ENCODE data around the gene HBA1.
"Not testable (repeated sequence)": the region's sequence is repeated elsewhere in the genome, so short reads cannot be mapped to it uniquely, and the experiment has no call there.

Gene HBA1

GRCh38 chr16:176477-177382 lies at the start of gene HBA1:
TSS of gene HBA1 (plus strand) at chr16:176680. CDS start at chr16:176717, 37 bp downstream.
- not testable (repeated sequence) for H3K27ac ChIP-seq (ENCODE audit: low read length); H3K36me3 ChIP-seq (ENCODE audit: insufficient read depth, low read depth, low read length); H3K4me3 ChIP-seq (ENCODE audit: low read length); H3K9ac ChIP-seq (ENCODE audit: low read depth, low read length); H3K4me1 ChIP-seq (ENCODE audit: insufficient read depth, low read length); H3K9me3 ChIP-seq (ENCODE audit: insufficient read depth, low read depth, low read length)
- H3K27me3 ChIP-seq (ENCODE audit: insufficient read depth, low read length), result peaks cover 84% of the 10 kb centered on the region

GRCh38 chr16:129075-129474 lies 47.4 kb upstream of the HBA1 start:
- H3K4me1 ChIP-seq (ENCODE audit: insufficient read depth, low read length), result no peaks in the 10 kb centered on the region
- H3K9ac ChIP-seq (ENCODE audit: low read depth, low read length), result no peak overlapping the region
- H3K4me3 ChIP-seq (ENCODE audit: low read length), result no peak overlapping the region
- no peaks in the 10 kb centered on the region for H3K9me3 ChIP-seq (ENCODE audit: insufficient read depth, low read depth, low read length)
- H3K27ac ChIP-seq (ENCODE audit: low read length), result no peak overlapping the region
- H3K27me3 ChIP-seq (ENCODE audit: insufficient read depth, low read length), result no peaks in the 10 kb centered on the region
- H3K36me3 ChIP-seq (ENCODE audit: insufficient read depth, low read depth, low read length), result no peaks in the 10 kb centered on the region

GRCh38 chr16:130533-131173 lies 45.8 kb upstream of the HBA1 start:
- H3K27me3 ChIP-seq (ENCODE audit: insufficient read depth, low read length), result no peaks in the 10 kb centered on the region

GRCh38 chr16:132120-132519 lies 44.4 kb upstream of the HBA1 start:
- Histone ChIP-seq H3K4me3 (ENCODE audit: low read length) (no peak overlapping the region), H3K27ac (ENCODE audit: low read length) (no peak overlapping the region), H3K9me3 (ENCODE audit: insufficient read depth, low read depth, low read length) (no peaks in the 10 kb centered on the region), H3K27me3 (ENCODE audit: insufficient read depth, low read length) (no peaks in the 10 kb centered on the region), H3K4me1 (ENCODE audit: insufficient read depth, low read length) (no peaks in the 10 kb centered on the region), H3K36me3 (ENCODE audit: insufficient read depth, low read depth, low read length) (no peaks in the 10 kb centered on the region), H3K9ac (ENCODE audit: low read depth, low read length) (no peak overlapping the region)

More at GRCh38 chr16:130533-131173, 45.8 kb upstream of the HBA1 start:
- Histone ChIP-seq H3K27ac (ENCODE audit: low read length) (no peak overlapping the region), H3K9ac (ENCODE audit: low read depth, low read length) (no peak overlapping the region), H3K4me1 (ENCODE audit: insufficient read depth, low read length) (no peaks in the 10 kb centered on the region), H3K9me3 (ENCODE audit: insufficient read depth, low read depth, low read length) (no peaks in the 10 kb centered on the region), H3K4me3 (ENCODE audit: low read length) (no peak overlapping the region), H3K36me3 (ENCODE audit: insufficient read depth, low read depth, low read length) (no peaks in the 10 kb centered on the region)

- H3K4me1 ChIP-seq (ENCODE audit: insufficient read depth, low read length), result no peaks in the 10 kb centered on the region
- no peak overlapping the region for H3K4me3 ChIP-seq (ENCODE audit: low read length)
- no peaks in the 10 kb centered on the region for H3K27me3 ChIP-seq (ENCODE audit: insufficient read depth, low read length)
- no peaks in the 10 kb centered on the region for H3K9me3 ChIP-seq (ENCODE audit: insufficient read depth, low read depth, low read length)
- H3K36me3 ChIP-seq (ENCODE audit: insufficient read depth, low read depth, low read length), result no peaks in the 10 kb centered on the region
- H3K9ac ChIP-seq (ENCODE audit: low read depth, low read length), result no peak overlapping the region
- no peak overlapping the region for H3K27ac ChIP-seq (ENCODE audit: low read length)
These were observed 42.8 kb upstream of the HBA1 start for GRCh38 chr16:133716-134115.

GRCh38 chr16:138049-138417 lies 38.4 kb upstream of the HBA1 start:
- 0 out of 2 replicates have a peak, but pooled peaks cover 3% of the 10 kb centered on the region for H3K27me3 ChIP-seq (ENCODE audit: insufficient read depth, low read length)

GRCh38 chr16:140175-140857 lies 36.2 kb upstream of the HBA1 start:
- no peaks in the 10 kb centered on the region for H3K9me3 ChIP-seq (ENCODE audit: insufficient read depth, low read depth, low read length)
- H3K36me3 ChIP-seq (ENCODE audit: insufficient read depth, low read depth, low read length), result no peaks in the 10 kb centered on the region
- H3K4me3 ChIP-seq (ENCODE audit: low read length), result no peak overlapping the region
- 0 out of 2 replicates have a peak, but pooled peaks cover 3% of the 10 kb centered on the region for H3K27me3 ChIP-seq (ENCODE audit: insufficient read depth, low read length)
- H3K9ac ChIP-seq (ENCODE audit: low read depth, low read length), result no peak overlapping the region
- no peaks in the 10 kb centered on the region for H3K4me1 ChIP-seq (ENCODE audit: insufficient read depth, low read length)
- no peak overlapping the region for H3K27ac ChIP-seq (ENCODE audit: low read length)

More at GRCh38 chr16:138049-138417, 38.4 kb upstream of the HBA1 start:
- Histone ChIP-seq H3K9ac (ENCODE audit: low read depth, low read length) (peak overlapping the region; percentile 79; the same call in 1 of the 2 replicates), H3K4me3 (ENCODE audit: low read length) (peak overlapping the region; percentile 78), H3K4me1 (ENCODE audit: insufficient read depth, low read length) (no peaks in the 10 kb centered on the region), H3K9me3 (ENCODE audit: insufficient read depth, low read depth, low read length) (no peaks in the 10 kb centered on the region), H3K27ac (ENCODE audit: low read length) (no peak overlapping the region), H3K36me3 (ENCODE audit: insufficient read depth, low read depth, low read length) (no peaks in the 10 kb centered on the region)

GRCh38 chr16:142405-142967 lies 34.0 kb upstream of the HBA1 start:
- 0 out of 2 replicates have a peak, but pooled peaks cover 3% of the 10 kb centered on the region for H3K27me3 ChIP-seq (ENCODE audit: insufficient read depth, low read length)
- H3K9ac ChIP-seq (ENCODE audit: low read depth, low read length), result no peak overlapping the region
- no peak overlapping the region for H3K4me3 ChIP-seq (ENCODE audit: low read length)
- no peak overlapping the region for H3K27ac ChIP-seq (ENCODE audit: low read length)
- no peaks in the 10 kb centered on the region for H3K36me3 ChIP-seq (ENCODE audit: insufficient read depth, low read depth, low read length)
- H3K9me3 ChIP-seq (ENCODE audit: insufficient read depth, low read depth, low read length), result no peaks in the 10 kb centered on the region
- no peaks in the 10 kb centered on the region for H3K4me1 ChIP-seq (ENCODE audit: insufficient read depth, low read length)

- no peaks in the 10 kb centered on the region for H3K36me3 ChIP-seq (ENCODE audit: insufficient read depth, low read depth, low read length)
These were observed 33.4 kb upstream of the HBA1 start for GRCh38 chr16:143047-143446.

GRCh38 chr16:143456-143855 lies 33.0 kb upstream of the HBA1 start:
- Histone ChIP-seq H3K9ac (ENCODE audit: low read depth, low read length) (no peak overlapping the region), H3K4me3 (ENCODE audit: low read length) (no peak overlapping the region), H3K4me1 (ENCODE audit: insufficient read depth, low read length) (no peaks in the 10 kb centered on the region), H3K9me3 (ENCODE audit: insufficient read depth, low read depth, low read length) (no peaks in the 10 kb centered on the region), H3K27ac (ENCODE audit: low read length) (no peak overlapping the region), H3K27me3 (ENCODE audit: insufficient read depth, low read length) (peaks cover 3% of the 10 kb centered on the region), H3K36me3 (ENCODE audit: insufficient read depth, low read depth, low read length) (no peaks in the 10 kb centered on the region)

More at GRCh38 chr16:143047-143446, 33.4 kb upstream of the HBA1 start:
- Histone ChIP-seq H3K27ac (ENCODE audit: low read length) (no peak overlapping the region), H3K4me3 (ENCODE audit: low read length) (no peak overlapping the region), H3K9ac (ENCODE audit: low read depth, low read length) (no peak overlapping the region), H3K4me1 (ENCODE audit: insufficient read depth, low read length) (no peaks in the 10 kb centered on the region), H3K9me3 (ENCODE audit: insufficient read depth, low read depth, low read length) (no peaks in the 10 kb centered on the region), H3K27me3 (ENCODE audit: insufficient read depth, low read length) (0 out of 2 replicates have a peak, but pooled peaks cover 3% of the 10 kb centered on the region)

- H3K9me3 ChIP-seq (ENCODE audit: insufficient read depth, low read depth, low read length), result no peaks in the 10 kb centered on the region
- no peak overlapping the region for H3K4me3 ChIP-seq (ENCODE audit: low read length)
- H3K36me3 ChIP-seq (ENCODE audit: insufficient read depth, low read depth, low read length), result no peaks in the 10 kb centered on the region
- no peaks in the 10 kb centered on the region for H3K4me1 ChIP-seq (ENCODE audit: insufficient read depth, low read length)
- peaks cover 15% of the 10 kb centered on the region for H3K27me3 ChIP-seq (ENCODE audit: insufficient read depth, low read length)
- H3K27ac ChIP-seq (ENCODE audit: low read length), result no peak overlapping the region
- H3K9ac ChIP-seq (ENCODE audit: low read depth, low read length), result no peak overlapping the region
These were observed 31.7 kb upstream of the HBA1 start for GRCh38 chr16:144797-145252.
